GM21529 (cell line): ENCODE results near the gene GALNT2.
A peak's percentile ranks its signal among the peaks of the same experiment; 100 is the strongest.

Experiments used
- ATAC-seq: cut with Tn5 transposase; IDR thresholded peaks from one replicate; pipeline ENCODE4 v1.9.1; 2021; ENCODE audit not compliant: unreplicated experiment

GALNT2 gene

DNA sequence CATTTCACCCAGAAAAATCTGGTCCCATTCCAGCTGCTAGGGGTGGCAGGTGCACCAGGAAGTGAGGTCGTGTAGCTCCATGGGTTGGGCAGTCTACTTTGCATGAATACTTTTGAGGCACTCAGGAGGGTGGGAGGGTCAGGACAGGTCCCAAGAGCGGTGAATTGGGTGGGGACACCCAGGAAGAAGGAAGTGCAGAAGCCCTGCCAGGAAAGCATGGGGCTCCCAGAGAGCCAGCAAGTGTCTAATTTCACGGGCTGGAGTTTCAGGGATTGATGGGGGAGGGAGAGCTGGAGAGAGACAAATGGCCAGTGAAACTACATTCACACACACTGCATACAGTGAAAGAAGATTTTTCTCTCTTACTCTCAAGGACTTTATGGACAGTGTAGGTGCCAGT is 137.8 kb downstream of the GALNT2 start:
- ATAC-seq, result no peak

DNA sequence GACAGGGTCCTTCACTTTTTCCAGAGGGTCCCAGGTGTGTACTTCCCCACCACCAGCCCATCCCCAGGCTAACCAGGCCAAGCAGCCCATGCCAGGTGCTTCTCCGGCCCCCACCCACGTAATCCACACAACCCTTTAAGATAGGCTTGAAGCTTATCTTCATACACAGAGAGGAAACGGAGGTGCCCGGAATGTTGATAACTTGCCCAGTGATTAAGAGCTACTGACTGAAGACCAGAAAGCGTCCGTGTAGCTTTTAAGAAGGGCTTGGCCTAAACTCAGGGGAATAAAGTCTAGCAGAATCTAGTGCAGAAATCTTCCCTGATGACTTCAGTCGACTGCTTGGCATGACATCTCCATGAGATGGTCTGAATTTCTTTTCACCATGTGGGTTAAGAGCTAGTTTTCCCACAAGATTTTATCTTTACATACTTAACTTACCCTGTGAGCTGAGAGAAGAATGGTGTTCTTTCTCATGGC is 138.7 kb downstream of the GALNT2 start:
- ATAC-seq, result no peak

DNA sequence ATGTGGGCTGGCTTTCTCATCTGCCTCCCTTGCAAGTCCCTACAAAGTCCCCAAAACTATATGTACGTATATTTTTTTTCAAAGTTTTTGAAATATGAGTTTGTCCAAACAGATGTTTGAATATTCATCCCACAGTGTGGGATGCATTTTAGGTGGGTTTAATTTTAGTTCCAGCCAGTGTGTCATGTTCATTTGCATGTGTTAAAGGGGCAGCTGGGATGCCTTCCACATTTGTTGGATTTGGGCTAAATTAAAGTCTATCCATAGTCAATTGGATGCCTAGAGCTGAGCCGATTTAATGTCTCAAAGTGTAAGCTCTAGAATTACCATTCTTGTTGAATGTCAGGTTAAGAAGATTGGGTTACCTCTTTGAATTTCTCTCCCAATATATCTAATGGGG is 139.2 kb downstream of the GALNT2 start:
- no peak for ATAC-seq

DNA sequence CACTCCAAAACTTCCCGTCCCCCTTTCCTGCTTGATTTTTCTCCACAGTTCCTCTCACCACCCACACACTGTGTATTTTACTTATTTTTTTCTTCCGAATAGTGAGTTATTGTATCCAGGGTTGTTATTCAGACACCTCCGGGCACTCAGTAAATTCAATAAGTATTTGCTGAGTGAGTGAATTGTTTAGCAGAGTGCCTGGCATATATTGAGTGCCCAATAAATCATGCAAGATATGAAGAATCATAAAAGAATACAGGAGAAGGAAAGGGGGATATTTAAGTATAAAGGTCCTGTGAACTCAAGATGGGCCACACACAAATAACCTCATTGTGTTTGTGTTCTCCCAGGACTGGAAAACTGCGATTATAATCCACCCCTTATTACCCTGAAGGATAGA is 139.9 kb downstream of the GALNT2 start:
- ATAC-seq, result no peak

GRCh38 chr1:230207598-230207997 is 140.6 kb downstream of the GALNT2 start:
- ATAC-seq, result no peak

DNA sequence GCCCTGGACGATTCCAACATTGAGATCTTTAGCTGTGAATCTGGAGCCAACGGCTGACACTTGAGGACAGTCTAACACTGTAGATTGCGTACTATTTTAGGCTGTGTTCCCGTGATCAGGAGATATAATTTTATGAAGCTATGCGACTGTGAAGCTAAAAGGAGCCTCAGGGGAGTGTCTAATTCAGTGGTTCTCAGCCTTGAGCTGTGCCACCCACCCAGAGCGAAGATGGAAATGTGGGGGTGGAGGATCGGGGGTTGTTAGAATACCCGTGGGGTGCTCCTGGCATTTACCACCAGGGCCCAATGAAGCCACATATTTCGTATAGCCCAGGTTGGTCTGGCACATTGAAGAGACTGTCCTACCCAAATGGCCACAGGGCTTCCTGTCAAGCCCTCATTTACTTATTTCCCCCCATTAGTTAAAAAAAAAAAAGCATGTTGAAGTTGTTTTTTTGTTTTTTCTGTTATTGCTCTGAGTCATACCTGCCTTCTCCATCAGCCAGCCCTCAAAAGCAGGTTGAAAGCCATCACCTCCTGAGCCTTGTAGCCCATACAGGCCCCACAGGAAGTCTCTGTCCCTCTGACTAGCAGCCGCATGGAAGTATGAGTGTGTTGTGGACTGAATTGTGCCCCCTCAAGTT is 141.7 kb downstream of the GALNT2 start:
- ATAC-seq, result peak; percentile 45

GRCh38 chr1:230210326-230210980 is 143.4 kb downstream of the GALNT2 start:
- no peak for ATAC-seq

DNA sequence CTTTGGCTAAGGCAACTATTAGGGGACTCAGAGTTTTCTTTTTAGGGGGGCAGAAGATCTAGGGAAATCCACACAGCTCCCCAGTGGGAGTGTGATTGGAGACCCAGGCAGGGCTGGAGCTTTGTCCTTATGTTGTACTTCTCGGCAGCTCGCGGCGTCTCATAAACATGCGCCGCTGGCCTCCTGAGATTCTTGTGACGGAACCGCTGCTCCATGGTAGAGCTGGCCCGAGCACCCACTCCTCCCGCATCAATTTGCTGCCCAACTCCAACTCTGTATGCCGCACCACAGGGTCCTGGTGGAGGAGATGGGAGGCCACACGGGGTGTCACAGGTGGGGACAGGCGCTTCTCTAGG is 143.9 kb downstream of the GALNT2 start:
- ATAC-seq, result no peak

DNA sequence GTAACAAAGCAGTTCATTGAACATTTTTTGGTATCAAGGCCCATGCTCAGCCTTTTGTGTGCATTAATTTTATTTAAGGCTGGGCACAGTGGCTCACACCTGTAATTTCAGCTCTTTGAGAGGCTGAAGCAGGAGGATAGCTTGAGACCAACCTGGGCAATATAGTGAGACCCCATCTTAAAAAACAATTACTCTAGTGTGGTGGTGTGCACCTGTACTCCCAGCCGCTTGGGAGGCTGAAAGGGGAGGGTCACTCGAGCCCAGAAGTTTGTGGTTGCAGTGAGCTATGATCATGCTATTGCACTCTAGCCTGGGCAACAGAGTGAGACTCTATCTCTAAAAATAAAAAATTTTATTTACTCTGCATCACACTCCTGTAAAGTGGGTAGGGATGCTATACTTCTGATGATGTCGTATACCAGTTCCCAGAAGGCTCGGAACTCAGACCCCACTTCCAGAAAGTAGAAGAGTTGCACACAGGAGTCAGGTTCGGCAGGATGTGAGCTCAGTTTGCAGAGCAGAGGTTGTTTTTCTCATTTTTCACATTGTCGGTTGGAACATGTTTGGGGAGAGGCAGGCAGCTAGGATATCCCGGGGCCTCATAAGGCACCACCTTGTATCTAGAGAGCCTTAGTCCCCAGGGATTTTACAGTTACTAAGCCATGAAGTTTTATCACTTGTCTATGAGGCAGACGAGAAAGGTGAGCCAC is 144.6 kb downstream of the GALNT2 start:
- ATAC-seq, result no peak

DNA sequence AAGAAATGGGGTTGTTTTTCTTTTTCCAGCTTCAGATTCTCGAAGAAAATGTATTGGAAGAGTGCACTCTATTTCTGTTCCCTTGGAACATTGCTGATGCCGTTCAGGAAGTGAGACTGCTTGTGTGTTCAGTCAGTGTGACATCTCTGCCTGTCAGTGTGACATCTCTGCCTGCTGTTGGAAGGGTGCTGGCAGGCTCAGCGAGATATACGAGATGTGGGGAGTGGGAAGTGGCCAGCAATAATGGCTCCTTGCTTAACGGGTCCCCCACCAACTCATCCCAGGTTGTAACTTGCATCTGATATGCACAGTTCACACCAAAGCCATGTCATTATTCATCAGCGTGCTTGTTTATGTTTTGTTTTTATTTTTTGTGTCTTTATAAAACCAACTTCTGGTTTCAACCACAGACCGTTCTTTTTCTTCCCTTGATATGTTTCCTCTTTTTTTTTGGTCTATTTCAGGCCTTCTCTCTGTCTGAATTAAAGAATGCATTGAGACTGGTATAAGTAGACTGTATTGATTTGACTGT is 145.4 kb downstream of the GALNT2 start:
- ATAC-seq, result peak; percentile 43

- no peak for ATAC-seq
Measured at GRCh38 chr1:230215031-230215430, 148.0 kb downstream of the GALNT2 start.

DNA sequence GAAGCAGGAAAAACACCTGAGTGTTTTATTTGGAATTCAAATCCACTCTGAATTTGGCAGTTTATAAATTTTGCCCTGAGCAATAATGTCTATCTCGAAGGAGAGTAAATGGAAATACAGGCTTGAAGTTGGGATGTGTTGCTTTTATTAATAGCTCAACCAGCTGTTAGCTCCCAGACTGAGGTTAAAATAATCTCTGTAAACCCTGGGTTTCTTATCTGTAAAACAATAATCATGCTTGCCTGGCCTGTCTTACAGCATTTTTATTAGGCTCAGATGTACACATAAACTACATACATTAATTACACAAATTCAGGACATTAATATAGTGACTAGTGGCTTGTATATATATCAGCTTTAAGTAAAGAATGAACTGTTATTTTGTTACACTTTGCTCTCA is 148.5 kb downstream of the GALNT2 start:
- ATAC-seq, result no peak

- no peak for ATAC-seq
Measured at GRCh38 chr1:230216896-230217295, 149.9 kb downstream of the GALNT2 start.

DNA sequence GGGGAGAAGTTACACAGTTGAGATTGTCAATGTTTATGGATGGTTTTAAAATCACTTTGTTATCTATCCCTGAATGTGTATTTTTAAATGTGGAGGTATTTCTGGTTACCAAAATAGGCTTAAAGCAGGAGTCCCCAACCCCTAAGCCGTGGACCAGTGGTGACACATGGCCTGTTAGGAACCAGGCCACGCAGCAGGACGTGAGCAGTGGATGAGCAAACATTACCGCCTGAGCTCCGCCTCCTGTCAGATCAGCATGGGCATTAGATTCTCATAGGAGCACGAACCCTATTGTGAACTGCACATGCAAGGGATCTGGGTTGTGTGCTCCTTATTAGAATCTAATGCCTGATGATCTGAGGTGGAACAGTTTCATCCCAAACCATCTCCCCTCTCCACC is 151.6 kb downstream of the GALNT2 start:
- ATAC-seq, result no peak

GRCh38 chr1:230219174-230220067 is 152.4 kb downstream of the GALNT2 start:
- no peak for ATAC-seq

DNA sequence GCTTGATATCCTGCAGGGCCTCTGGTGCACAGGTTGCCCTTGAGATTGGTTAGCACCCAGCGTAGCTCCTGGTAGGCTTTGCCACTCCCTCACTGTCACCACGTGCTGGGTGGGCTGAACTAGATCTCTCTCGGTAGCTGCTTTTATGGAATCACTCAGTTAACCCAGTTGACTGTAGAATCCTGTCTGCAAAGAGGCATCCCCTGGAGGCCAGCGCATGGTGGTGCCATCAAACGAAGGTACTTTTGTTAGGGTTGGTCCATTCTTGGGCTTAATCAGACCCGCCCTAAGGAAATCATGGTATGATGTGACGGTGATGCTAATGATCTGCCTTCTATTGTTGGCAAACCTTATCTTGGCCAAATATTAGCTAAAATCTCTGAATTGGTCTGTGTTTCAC is 153.4 kb downstream of the GALNT2 start:
- ATAC-seq, result no peak

GRCh38 chr1:230220907-230221306 is 153.9 kb downstream of the GALNT2 start:
- no peak for ATAC-seq

DNA sequence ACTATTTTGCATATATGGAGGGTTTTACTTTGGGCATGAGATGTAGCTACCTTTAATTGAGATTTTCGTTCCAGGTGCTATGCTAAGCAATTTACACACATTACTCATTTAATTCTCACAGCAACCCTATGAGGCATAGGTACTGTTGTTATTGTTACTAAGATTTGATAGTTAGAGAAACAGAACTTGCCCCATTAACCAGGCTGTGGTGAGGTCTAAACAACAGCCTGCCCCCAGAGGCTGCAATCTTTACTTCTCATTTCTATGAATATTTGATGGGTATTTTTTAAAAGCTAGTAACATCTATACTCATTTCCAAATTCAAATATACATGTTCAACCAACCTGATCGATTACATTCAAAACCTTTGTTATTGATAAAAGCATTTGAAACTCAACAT is 155.6 kb downstream of the GALNT2 start:
- ATAC-seq, result no peak

- ATAC-seq, result no peak
Measured at GRCh38 chr1:230224101-230224960, 157.3 kb downstream of the GALNT2 start.
